Uterus (tissue), 4 donors: ENCODE measurements around the gene KCNQ4. TPM values are rescaled to one million over a fixed set of nuclear protein-coding genes. Genes with fewer than 3 reads are reported as not detected.

Experiments used
- DNase-seq, 2 donors: peaks; one replicate each; pipeline ENCODE4 v3.0.0-alpha.2; 2019 to 2020
- H3K27ac ChIP-seq, 2 donors: fragments of 200-600 bp; sonication (generic); 1 replicate in 1 of 2; 2 replicates in 1 of 2; pipeline ENCODE4 v1.5.1; 2016 to 2018
- H3K27me3 ChIP-seq, 2 donors: fragments of 200-600 bp; sonication (generic); one replicate each; pipeline ENCODE4 v1.5.1; 2018 to 2019; ENCODE audit warnings: control low read depth in 1 of 2
- H3K36me3 ChIP-seq, 2 donors: fragments of 200-600 bp; sonication (generic); one replicate each; pipeline ENCODE4 v1.5.1; 2019; ENCODE audit warnings: control low read depth in 1 of 2
- H3K4me1 ChIP-seq, 2 donors: fragments of 200-600 bp; sonication (generic); one replicate each; pipeline ENCODE4 v1.5.1; 2018 to 2019; ENCODE audit warnings: control low read depth in 1 of 2
- H3K4me3 ChIP-seq, 2 donors: fragments of 200-600 bp; sonication (generic); 1 replicate in 1 of 2; 2 replicates in 1 of 2; pipeline ENCODE4 v1.5.1; 2018 to 2019; ENCODE audit warnings: mild to moderate bottlenecking in 1 of 2
- H3K9me3 ChIP-seq, 2 donors: fragments of 200-600 bp; sonication (generic); one replicate each; pipeline ENCODE4 v1.5.1; 2019; ENCODE audit warnings: control low read depth in 1 of 2
- POLR2A ChIP-seq, 2 donors: fragments of 450-650 bp; IDR thresholded peaks; one replicate each; pipeline ENCODE4 v1.6.1; 2016; ENCODE audit warnings: antibody characterized with exemption in 2 of 2, mild to moderate bottlenecking in 1 of 2, moderate library complexity in 1 of 2
- intact Hi-C: fragments of 100-400 bp; cut with DNase I; formaldehyde crosslinking; loops from one replicate; pipeline ENCODE4 v1.15.1; 2023; ENCODE audit warnings: low total_unique reads
- total RNA-seq, 4 donors: library from RNA; depleted of rRNA in 3 of 4; stranded (reverse); fragments of >200 nt in 3 of 4; gene quantifications; one replicate each; pipeline versions ENCODE4 v1.1.0 to v1.2.4, GENCODE V29; 2014 to 2023
- TF ChIP-seq, protein P1 (sequence below), 4 experiments: fragments of 200-600 bp in 2 of 4; fragments of 450-650 bp in 2 of 4; sonication (generic) in 2 of 4; IDR thresholded peaks; one replicate each; pipeline ENCODE4 v1.5.1; 2016 to 2019; ENCODE audit warnings: antibody characterized with exemption in 4 of 4, mild to moderate bottlenecking in 2 of 4, moderate library complexity in 1 of 4
- donor health status: DM: yes; HTN: yes; CAD: no.

Gene KCNQ4
- total RNA-seq, 4 donors from 2014 or later, result 2.7 to 13.4 (median 7.4) TPM; not detected in 1

DNA sequence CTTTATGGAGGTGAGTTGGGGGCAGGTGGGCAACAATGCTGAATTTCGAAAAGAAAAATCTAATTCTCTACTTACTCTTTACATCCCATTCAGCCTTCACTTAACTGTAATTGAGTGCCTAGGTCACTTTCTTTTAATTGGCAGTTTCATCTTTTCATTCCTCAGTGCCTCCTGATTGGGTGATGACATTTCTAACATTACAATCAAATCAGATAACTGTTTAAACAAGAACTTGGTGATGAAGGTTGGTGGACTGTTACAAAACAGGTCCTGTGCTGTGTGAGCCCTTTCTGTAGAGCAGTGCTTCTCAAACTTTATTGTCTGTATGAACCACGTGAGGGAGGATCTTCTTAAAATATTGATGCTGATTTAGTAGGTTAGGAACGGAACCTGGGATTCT is 40.1 kb upstream of the KCNQ4 start:
- H3K27ac ChIP-seq, result no peak overlapping the region

DNA sequence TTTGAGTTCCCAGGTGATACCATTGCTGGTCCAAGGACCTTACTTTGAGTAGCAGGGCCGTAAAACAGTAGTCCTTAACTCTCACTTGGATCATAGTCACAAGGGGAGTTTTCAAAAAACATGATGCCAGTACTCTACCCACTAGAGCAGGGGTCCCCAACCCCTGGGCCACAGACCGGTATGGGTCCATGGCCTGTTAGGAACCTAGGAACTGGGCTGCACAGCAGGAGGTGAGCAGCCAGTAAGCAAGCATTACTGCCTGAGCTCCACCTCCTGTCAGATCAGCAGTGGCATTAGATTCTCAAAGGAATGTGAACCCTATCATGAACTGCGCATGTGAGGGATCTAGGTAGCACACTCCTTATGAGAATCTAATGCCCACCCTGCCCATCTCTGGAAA is 39.7 kb upstream of the KCNQ4 start:
- no peaks in the 10 kb centered on the region for H3K4me1 ChIP-seq

More for the DNA sequence above, 40.1 kb upstream of the KCNQ4 start:
- Histone ChIP-seq H3K9me3 (no peaks in the 10 kb centered on the region), H3K27me3 (no peaks in the 10 kb centered on the region), H3K4me3 (no peak overlapping the region), H3K36me3 (no peaks in the 10 kb centered on the region), H3K4me1 (no peaks in the 10 kb centered on the region)
- intact Hi-C loops, result no loop called here
- TF ChIP-seq POLR2A (IDR thresholded peaks at IDR 0.05), result no peak
- TF ChIP-seq, protein P1, sequence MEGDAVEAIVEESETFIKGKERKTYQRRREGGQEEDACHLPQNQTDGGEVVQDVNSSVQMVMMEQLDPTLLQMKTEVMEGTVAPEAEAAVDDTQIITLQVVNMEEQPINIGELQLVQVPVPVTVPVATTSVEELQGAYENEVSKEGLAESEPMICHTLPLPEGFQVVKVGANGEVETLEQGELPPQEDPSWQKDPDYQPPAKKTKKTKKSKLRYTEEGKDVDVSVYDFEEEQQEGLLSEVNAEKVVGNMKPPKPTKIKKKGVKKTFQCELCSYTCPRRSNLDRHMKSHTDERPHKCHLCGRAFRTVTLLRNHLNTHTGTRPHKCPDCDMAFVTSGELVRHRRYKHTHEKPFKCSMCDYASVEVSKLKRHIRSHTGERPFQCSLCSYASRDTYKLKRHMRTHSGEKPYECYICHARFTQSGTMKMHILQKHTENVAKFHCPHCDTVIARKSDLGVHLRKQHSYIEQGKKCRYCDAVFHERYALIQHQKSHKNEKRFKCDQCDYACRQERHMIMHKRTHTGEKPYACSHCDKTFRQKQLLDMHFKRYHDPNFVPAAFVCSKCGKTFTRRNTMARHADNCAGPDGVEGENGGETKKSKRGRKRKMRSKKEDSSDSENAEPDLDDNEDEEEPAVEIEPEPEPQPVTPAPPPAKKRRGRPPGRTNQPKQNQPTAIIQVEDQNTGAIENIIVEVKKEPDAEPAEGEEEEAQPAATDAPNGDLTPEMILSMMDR (IDR thresholded peaks at IDR 0.05), result no peak
- no peak for DNase-seq

DNA sequence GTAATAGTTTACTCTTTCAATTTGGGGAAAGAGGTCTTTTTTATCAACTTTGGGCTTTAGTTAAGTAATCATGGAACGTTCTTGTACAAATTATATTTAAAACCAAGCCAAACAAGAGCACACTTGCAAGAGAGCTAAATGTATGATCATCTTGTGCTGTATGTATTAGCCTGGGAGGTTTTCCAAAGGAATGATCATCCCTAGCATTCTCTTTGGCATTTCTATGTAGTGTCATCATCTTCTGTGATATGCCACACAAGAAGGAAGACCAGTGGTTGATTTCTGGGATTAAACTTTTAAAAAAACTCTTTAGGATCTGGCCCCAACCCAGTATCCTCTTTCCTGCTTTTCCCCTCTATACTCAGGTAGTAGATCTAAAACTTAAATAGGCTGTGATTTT is 38.4 kb upstream of the KCNQ4 start:
- intact Hi-C loops, result no loop called here
- H3K27me3 ChIP-seq, result no peaks in the 10 kb centered on the region
- TF ChIP-seq, protein P1 (IDR thresholded peaks at IDR 0.05), result no peak
- TF ChIP-seq POLR2A (IDR thresholded peaks at IDR 0.05), result no peak
- DNase-seq, result no peak
- H3K27ac ChIP-seq, result no peak overlapping the region
- H3K36me3 ChIP-seq, result no peaks in the 10 kb centered on the region
- no peaks in the 10 kb centered on the region for H3K4me1 ChIP-seq
- H3K9me3 ChIP-seq, result no peaks in the 10 kb centered on the region
- no peak overlapping the region for H3K4me3 ChIP-seq

More for the DNA sequence above, 39.7 kb upstream of the KCNQ4 start:
- Histone ChIP-seq H3K9me3 (no peaks in the 10 kb centered on the region), H3K27ac (no peak overlapping the region), H3K27me3 (no peaks in the 10 kb centered on the region), H3K4me3 (no peak overlapping the region), H3K36me3 (no peaks in the 10 kb centered on the region)
- TF ChIP-seq, protein P1 (IDR thresholded peaks at IDR 0.05), result no peak
- no peak for TF ChIP-seq POLR2A (IDR thresholded peaks at IDR 0.05)
- no peak for DNase-seq
- intact Hi-C loops, result no loop called here

DNA sequence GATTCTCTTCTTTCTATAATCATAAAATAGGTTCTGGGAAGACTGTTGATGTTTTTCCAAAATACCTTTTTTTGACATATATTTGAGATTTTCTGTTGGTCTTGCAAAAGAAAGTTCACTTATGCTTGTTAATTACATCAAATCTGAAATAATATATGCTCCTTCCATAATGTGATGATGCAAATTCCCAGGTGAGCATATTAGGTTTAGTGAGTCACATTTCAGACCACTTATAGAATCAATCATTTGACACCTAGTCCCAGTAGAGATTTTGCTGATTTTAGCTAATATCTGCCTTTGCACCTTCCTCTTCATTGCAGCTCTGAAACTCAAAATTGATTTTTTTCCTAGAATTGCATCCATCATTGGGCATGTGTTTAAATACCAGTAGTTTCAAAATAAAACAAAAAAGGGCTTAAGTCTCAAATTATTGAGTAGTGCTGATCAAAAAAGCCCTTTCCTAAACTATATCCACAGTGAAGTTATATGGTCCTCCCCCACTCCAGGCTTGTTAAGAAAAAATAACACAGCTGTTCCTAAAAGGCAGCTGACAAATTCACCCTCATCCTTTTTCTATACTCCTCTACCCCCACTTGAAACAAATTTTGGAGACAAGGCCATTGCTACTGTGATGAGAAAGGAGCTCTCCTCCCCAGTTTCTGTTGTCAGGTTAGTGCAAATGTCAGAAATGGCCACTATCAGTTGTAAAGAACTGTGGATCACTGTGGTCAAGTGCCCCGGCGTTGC is 37.1 kb upstream of the KCNQ4 start:
- no peaks in the 10 kb centered on the region for H3K36me3 ChIP-seq
- no peak overlapping the region for H3K27ac ChIP-seq
- no peak for TF ChIP-seq POLR2A (IDR thresholded peaks at IDR 0.05)
- TF ChIP-seq, protein P1 (IDR thresholded peaks at IDR 0.05), result no peak
- no peaks in the 10 kb centered on the region for H3K27me3 ChIP-seq
- no peak for DNase-seq
- H3K4me3 ChIP-seq, result no peak overlapping the region
- intact Hi-C loops, result no loop called here
- H3K9me3 ChIP-seq, result no peaks in the 10 kb centered on the region
- no peaks in the 10 kb centered on the region for H3K4me1 ChIP-seq

DNA sequence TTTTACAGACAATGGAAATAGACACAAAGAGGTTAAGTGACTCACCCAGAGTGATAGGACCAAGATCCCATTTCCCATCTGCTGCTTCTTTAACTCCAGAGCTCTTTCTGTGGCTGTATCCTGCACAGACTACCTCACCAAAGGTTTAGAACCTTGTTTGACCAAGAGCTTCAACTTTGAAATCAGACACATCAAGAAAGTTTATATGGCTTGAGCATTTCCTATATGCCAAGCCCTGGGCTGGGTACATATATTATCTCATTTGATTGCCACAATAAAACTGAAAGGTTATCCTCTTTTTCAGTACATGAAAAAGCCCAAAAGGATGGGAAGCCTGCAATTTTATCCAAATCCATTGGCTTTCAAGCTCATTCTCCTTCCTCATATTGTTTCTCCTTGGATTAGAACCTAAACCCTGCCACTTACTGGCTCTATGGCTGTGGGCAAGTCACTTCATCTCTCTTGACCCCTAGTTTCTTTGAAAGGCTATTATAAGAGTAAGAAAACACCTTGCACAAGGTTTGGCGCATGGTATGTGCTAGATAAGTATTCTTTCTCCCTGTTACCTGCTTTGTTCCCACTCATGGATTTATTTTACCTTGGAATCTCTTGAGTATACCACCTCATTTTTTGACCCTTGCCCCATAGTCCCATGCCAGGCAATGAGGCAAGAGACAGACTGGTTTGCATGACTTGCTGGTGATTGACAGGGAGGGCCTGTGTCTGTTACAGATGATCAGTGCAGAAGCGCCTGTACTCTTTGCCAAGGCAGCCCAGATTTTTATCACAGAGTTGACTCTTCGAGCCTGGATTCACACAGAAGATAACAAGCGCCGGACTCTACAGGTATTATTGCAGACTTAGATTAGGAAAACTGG is 34.5 kb upstream of the KCNQ4 start:
- H3K4me3 ChIP-seq, result no peak overlapping the region
- no peak for DNase-seq
- intact Hi-C loops, result no loop called here
- TF ChIP-seq, protein P1 (IDR thresholded peaks at IDR 0.05), result no peak
- TF ChIP-seq POLR2A (IDR thresholded peaks at IDR 0.05), result no peak
- no peaks in the 10 kb centered on the region for H3K27me3 ChIP-seq
- H3K4me1 ChIP-seq, result no peaks in the 10 kb centered on the region
- H3K27ac ChIP-seq, result no peak overlapping the region
- no peaks in the 10 kb centered on the region for H3K9me3 ChIP-seq
- no peaks in the 10 kb centered on the region for H3K36me3 ChIP-seq
